ENCODE data around the gene LETMD1. TPM values are rescaled to one million over a fixed set of nuclear protein-coding genes. Genes with fewer than 3 reads are reported as not detected.

The LETMD1 gene
- total RNA-seq, 4 donors from 2014 or later = 62.9 to 106 (median 86.7) TPM

GRCh38 chr12:51018956-51019355 is 29.2 kb upstream of the LETMD1 start:
- DNase-seq = no peak
- Histone ChIP-seq H3K27me3 (no peaks in the 10 kb centered on the region), H3K36me3 (no peaks in the 10 kb centered on the region), H3K9me3 (no peaks in the 10 kb centered on the region), H3K4me1 (peaks cover 22 to 35% of the 10 kb centered on the region in 2 donors), H3K27ac (no peak overlapping the region), H3K4me3 (replicated peaks in 1 of 3) (no peak overlapping the region)
- TF ChIP-seq POLR2A (IDR thresholded peaks at IDR 0.05) (no peak), CTCF (IDR thresholded peaks at IDR 0.05) (no peak)
- WGBS, 2 donors = 90 to 96% methylated on average over 2 of the region's 2 CpGs
- intact Hi-C loops (cut with DNase I) = no loop called here

GRCh38 chr12:51019927-51020326 is 28.2 kb upstream of the LETMD1 start:
- peak overlapping the region in 2 of 3 donors; percentile 3 to 43 for H3K27ac ChIP-seq

GRCh38 chr12:51020448-51021182 is 27.5 kb upstream of the LETMD1 start:
- Histone ChIP-seq H3K27ac (peak overlapping the region in 1 of 3 donors; percentile 3), H3K36me3 (no peaks in the 10 kb centered on the region), H3K27me3 (no peaks in the 10 kb centered on the region), H3K4me1 (peaks cover 21 to 33% of the 10 kb centered on the region in 2 donors), H3K9me3 (no peaks in the 10 kb centered on the region), H3K4me3 (replicated peaks in 1 of 3) (no peak overlapping the region)
- no peak for TF ChIP-seq POLR2A (IDR thresholded peaks at IDR 0.05)
- no peak for TF ChIP-seq CTCF (IDR thresholded peaks at IDR 0.05)
- DNase-seq = no peak
- 90 to 91% methylated on average over 7 of the region's 7 CpGs for WGBS, 2 donors
- intact Hi-C loops (cut with DNase I) = no loop called here

More at GRCh38 chr12:51019927-51020326, 28.2 kb upstream of the LETMD1 start:
- intact Hi-C loops (cut with DNase I) = no loop called here
- no peak for DNase-seq
- Histone ChIP-seq H3K4me1 (peaks cover 21 to 33% of the 10 kb centered on the region in 2 donors), H3K27me3 (no peaks in the 10 kb centered on the region), H3K36me3 (no peaks in the 10 kb centered on the region), H3K9me3 (no peaks in the 10 kb centered on the region), H3K4me3 (replicated peaks in 1 of 3) (no peak overlapping the region)
- 86 to 89% methylated on average over 2 of the region's 2 CpGs for WGBS, 2 donors
- TF ChIP-seq CTCF (IDR thresholded peaks at IDR 0.05) (no peak), POLR2A (IDR thresholded peaks at IDR 0.05) (no peak)

GRCh38 chr12:51021694-51022093 is 26.4 kb upstream of the LETMD1 start:
- no peak overlapping the region for H3K4me3 ChIP-seq (replicated peaks in 1 of 3)
- H3K9me3 ChIP-seq = no peaks in the 10 kb centered on the region
- 61 to 66% methylated on average over 1 of the region's 1 CpG for WGBS, 2 donors
- intact Hi-C loops (cut with DNase I) = no loop called here
- H3K36me3 ChIP-seq = no peaks in the 10 kb centered on the region
- peaks cover 21 to 36% of the 10 kb centered on the region in 2 donors for H3K4me1 ChIP-seq
- no peaks in the 10 kb centered on the region for H3K27me3 ChIP-seq
- no peak for TF ChIP-seq POLR2A (IDR thresholded peaks at IDR 0.05)
- no peak for TF ChIP-seq CTCF (IDR thresholded peaks at IDR 0.05)
- peak overlapping the region in 1 of 3 donors; percentile 99 for H3K27ac ChIP-seq
- no peak for DNase-seq

- no peaks in the 10 kb centered on the region for H3K36me3 ChIP-seq
- intact Hi-C loops (cut with DNase I) = no loop called here
- H3K4me3 ChIP-seq (replicated peaks in 1 of 3) = peak overlapping the region in 2 of 3 donors; percentile 24 to 82
- H3K27me3 ChIP-seq = no peaks in the 10 kb centered on the region
- peak overlapping the region; percentile 97 to 99 (median 99) for H3K27ac ChIP-seq
- TF ChIP-seq CTCF (IDR thresholded peaks at IDR 0.05) = no peak
- no peak for TF ChIP-seq POLR2A (IDR thresholded peaks at IDR 0.05)
- WGBS, 2 donors = 55 to 58% methylated on average over 4 of the region's 4 CpGs
- peaks cover 21 to 48% of the 10 kb centered on the region in 2 donors for H3K4me1 ChIP-seq
- peak in 1 of 2 donors; percentile 52 for DNase-seq
- no peaks in the 10 kb centered on the region for H3K9me3 ChIP-seq
Measured at GRCh38 chr12:51023625-51024382, 24.3 kb upstream of the LETMD1 start.

Data from thyroid gland (tissue), 4 donors.